Brain pericyte (primary cell): Measurements from ENCODE around the gene FAH.
"Not testable (repeated sequence)": the region's sequence is repeated elsewhere in the genome, so short reads cannot be mapped to it uniquely, and the experiment has no call there.

ENCODE experiments used
- DNase-seq: peaks from one replicate; pipeline ENCODE4 v3.0.0-alpha.2; 2012; ENCODE audit warnings: low read depth, low spot score

FAH gene

GRCh38 chr15:80151576-80151975 lies 1.2 kb upstream of the FAH start:
- no peak for DNase-seq

GRCh38 chr15:80152180-80152895 lies 461 bp upstream of the FAH start:
- DNase-seq, result peak; percentile 50

GRCh38 chr15:80153900-80154299 lies 1.1 kb downstream of the FAH start:
- no peak for DNase-seq

- no peak for DNase-seq
Measured at GRCh38 chr15:80154336-80154735, 1.5 kb downstream of the FAH start.

GRCh38 chr15:80155001-80155377 lies 2.2 kb downstream of the FAH start:
- no peak for DNase-seq

- not testable (repeated sequence) for DNase-seq
Measured at GRCh38 chr15:80155378-80156175, 2.8 kb downstream of the FAH start.

- no peak for DNase-seq
Measured at GRCh38 chr15:80156176-80156720, 3.4 kb downstream of the FAH start.

DNA sequence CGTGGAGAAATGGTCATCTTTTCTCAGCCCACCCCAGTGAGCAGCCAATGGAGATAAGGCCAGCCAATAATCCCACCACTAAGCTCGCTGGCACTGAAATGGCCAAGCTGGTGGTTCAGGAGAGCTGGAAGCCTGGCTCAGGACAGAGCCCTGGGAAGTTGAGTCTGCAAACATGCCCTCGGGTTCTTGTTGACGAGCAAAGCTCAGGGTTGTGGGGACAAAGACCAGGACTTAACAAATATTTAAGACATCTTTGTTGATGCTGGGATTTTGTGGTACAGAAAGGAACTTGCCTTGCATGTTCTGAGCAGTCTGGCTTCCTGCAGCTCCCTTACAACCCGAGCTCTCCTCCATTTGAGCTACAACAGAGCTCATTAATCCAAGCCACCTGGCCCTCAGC lies 4.4 kb downstream of the FAH start:
- DNase-seq, result no peak

- no peak for DNase-seq
Measured at GRCh38 chr15:80159301-80159700, 6.5 kb downstream of the FAH start.

- DNase-seq, result no peak
Measured at GRCh38 chr15:80159811-80160569, 7.2 kb downstream of the FAH start.

DNA sequence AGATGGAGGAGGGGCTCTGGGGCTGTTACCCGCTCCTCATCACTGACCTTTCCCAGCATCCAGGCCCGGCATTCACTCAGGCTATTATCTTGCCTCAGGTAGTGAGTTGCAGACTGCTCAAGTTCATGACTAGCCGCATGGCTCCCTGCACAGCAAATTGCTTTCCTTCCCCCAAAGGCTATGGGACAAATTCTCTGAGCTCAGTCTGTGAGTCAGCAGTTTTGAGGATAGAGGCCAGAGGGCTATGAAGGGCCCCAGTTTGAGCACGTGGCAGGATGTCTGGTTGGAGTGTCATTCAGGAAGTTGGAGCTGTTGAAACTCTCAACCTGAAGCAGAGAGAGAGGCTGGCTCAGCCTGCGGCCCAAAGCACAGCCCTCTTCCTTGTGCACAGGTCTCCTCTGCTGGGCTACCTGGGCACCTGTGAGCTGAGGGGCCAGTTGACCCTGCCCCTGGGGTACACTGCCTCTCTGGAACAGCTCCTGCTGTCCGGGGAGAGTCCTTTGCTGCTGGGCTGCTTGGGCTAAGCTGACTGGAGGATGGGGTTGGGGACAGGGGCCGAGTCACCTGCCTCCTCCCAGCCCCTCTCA lies 7.9 kb downstream of the FAH start:
- no peak for DNase-seq

- DNase-seq, result no peak
Measured at GRCh38 chr15:80161468-80162016, 8.7 kb downstream of the FAH start.

- DNase-seq, result no peak
Measured at GRCh38 chr15:80162059-80162554, 9.3 kb downstream of the FAH start.

- no peak for DNase-seq
Measured at GRCh38 chr15:80163217-80163616, 10.4 kb downstream of the FAH start.

DNA sequence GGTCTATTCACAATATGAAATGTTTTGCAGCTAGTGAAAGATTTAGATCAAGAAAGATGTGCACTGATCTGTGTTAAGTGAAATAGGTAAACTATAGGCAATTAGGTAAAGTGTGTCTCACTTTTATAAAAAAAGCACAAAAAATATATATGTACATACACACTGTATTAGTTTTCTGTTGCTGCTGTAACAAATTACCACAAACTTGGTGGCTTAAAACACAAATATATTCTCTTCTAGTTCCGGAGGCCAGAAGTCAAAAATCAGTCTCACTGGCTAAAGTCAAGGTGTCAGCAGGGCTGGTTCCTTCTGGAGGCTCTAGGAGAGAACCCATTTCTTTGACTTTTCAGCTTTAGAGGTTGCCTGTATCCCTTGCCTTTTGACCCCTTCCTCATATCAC lies 11.1 kb downstream of the FAH start:
- no peak for DNase-seq

GRCh38 chr15:80167936-80168335 lies 15.1 kb downstream of the FAH start:
- no peak for DNase-seq

- DNase-seq, result no peak
Measured at GRCh38 chr15:80168421-80168820, 15.6 kb downstream of the FAH start.

DNA sequence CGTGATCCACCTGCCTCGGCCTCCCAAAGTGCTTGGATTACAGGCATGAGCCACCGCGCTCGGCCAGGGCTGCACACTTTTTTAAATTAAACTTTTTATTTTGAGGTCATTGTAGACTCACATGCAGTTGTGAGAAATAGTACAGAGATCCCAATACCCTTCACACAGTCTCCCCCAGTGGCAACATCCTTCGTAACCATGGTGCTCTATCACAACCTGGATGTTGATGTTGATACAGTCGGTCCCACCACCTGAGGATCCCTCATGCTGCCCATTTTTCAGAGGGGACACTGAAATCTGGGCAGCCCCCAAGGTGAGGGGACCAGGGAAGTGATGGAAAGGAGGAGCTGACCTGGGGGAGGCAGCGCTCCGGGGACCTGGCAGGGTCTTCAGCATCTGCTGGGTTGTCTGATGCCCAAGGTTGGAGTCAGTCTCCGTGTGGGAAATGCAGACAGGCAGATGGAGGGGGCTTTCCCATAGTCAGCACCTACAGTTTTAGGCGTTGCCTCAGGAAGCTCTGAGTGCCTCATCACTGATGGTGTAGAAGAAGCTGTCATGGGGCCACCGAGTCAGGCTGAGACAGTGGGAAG lies 17.1 kb downstream of the FAH start:
- no peak for DNase-seq

DNA sequence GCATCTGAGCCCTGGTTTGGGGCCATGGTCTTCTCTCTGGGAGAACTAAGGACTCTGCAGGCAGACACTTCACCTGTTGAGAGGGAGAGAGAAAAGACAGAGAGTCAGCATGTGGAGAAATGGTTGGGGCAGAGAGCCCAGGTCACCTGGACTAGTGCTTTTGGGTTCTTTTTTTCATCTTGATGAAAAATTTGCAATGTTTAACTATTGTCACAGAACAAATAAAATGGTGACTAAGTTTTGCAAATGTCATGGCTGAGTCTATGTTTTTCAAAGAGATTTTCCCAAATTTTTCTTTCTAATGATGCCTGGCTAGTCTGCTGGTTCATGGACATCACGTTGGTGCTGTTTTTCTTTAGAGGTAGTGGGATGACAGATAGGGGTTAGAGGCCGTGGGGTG lies 17.8 kb downstream of the FAH start:
- DNase-seq, result no peak

- DNase-seq, result no peak
Measured at GRCh38 chr15:80171787-80172186, 19.0 kb downstream of the FAH start.

DNA sequence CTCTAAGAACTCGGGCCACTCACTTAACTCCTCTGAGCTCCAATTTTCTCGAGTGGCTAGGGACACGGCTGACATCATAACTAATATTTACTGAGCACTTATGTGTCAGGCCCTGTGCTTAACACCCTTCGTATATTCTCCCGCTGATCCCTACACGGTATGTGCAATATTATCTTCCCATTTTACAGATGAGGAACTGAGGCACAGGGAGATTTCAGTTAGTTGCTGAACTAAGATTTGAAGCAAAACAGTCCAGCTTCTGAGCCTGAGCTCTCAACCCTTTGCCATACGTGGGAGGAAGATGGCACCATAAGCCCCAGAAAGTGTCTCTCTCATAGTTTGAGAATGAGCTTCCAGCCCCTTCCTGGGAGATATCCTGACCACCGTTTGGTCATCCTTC lies 19.6 kb downstream of the FAH start:
- DNase-seq, result no peak
